H9 (cell line): Measurements from ENCODE around the gene SH3RF3. TPM values are rescaled to one million over a fixed set of nuclear protein-coding genes. Genes with fewer than 3 reads are reported as not detected.

ENCODE experiments used
- DNase-seq: peaks from one replicate; pipeline ENCODE4 v3.0.0-alpha.2; 2017
- H2AFZ ChIP-seq: one replicate; pipeline ENCODE4 v1.6.1; 2013; ENCODE audit warnings: mild to moderate bottlenecking, low read length, control low read depth, moderate library complexity
- H2AK5ac ChIP-seq: 2 replicates; pipeline ENCODE4 v1.6.1; 2013; ENCODE audit warnings: low read length, control low read depth, mixed read lengths; ENCODE audit not compliant: insufficient read length
- H2BK120ac ChIP-seq: one replicate; pipeline ENCODE4 v1.6.1; 2013; ENCODE audit warnings: low read depth, mild to moderate bottlenecking, low read length, control low read depth, inconsistent platforms; ENCODE audit not compliant: poor library complexity, severe bottlenecking
- H2BK12ac ChIP-seq: 2 replicates; pipeline ENCODE4 v1.6.1; 2013; ENCODE audit warnings: low read length, control low read depth, mixed read lengths, low read depth; ENCODE audit not compliant: insufficient read length
- H2BK15ac ChIP-seq: 2 replicates; pipeline ENCODE4 v1.6.1; 2013; ENCODE audit warnings: low read depth, low read length, control low read depth
- H2BK20ac ChIP-seq: one replicate; pipeline ENCODE4 v1.6.1; 2013; ENCODE audit warnings: low read depth, mild to moderate bottlenecking, low read length, control low read depth, inconsistent platforms; ENCODE audit not compliant: poor library complexity, severe bottlenecking
- H2BK5ac ChIP-seq: 2 replicates; pipeline ENCODE4 v1.6.1; 2013; ENCODE audit warnings: low read length, control low read depth, mixed read lengths; ENCODE audit not compliant: insufficient read length
- H3K14ac ChIP-seq: 2 replicates; pipeline ENCODE4 v1.6.1; 2013; ENCODE audit warnings: low read length, control low read depth; ENCODE audit not compliant: insufficient read depth
- H3K18ac ChIP-seq: 2 replicates; pipeline ENCODE4 v1.6.1; 2013; ENCODE audit warnings: low read depth, mild to moderate bottlenecking, mixed read lengths, low read length, control low read depth; ENCODE audit not compliant: insufficient read length
- H3K23ac ChIP-seq: 2 replicates; pipeline ENCODE4 v1.6.1; 2013; ENCODE audit warnings: low read length, control low read depth, mixed read lengths, low read depth; ENCODE audit not compliant: insufficient read length
- H3K23me2 ChIP-seq: 2 replicates; pipeline ENCODE4 v1.6.1; 2013; ENCODE audit warnings: low read depth, mild to moderate bottlenecking, mixed read lengths, low read length, control low read depth; ENCODE audit not compliant: insufficient read length, poor library complexity, severe bottlenecking
- H3K27ac ChIP-seq: 2 replicates; pipeline ENCODE4 v1.5.1; 2013; ENCODE audit warnings: low read length, control low read depth, mixed read lengths, low read depth; ENCODE audit not compliant: insufficient read length
- H3K27me3 ChIP-seq: 2 replicates; pipeline ENCODE4 v1.6.1; 2013; ENCODE audit warnings: low read length, control low read depth, inconsistent platforms; ENCODE audit not compliant: insufficient read depth
- H3K4ac ChIP-seq: 2 replicates; pipeline ENCODE4 v1.6.1; 2013; ENCODE audit warnings: low read depth, mild to moderate bottlenecking, control low read depth, inconsistent platforms, low read length, moderate library complexity
- H3K4me1 ChIP-seq: 2 replicates; pipeline ENCODE4 v1.6.1; 2013; ENCODE audit warnings: low read length, control low read depth, inconsistent platforms; ENCODE audit not compliant: insufficient read depth
- H3K4me2 ChIP-seq: 2 replicates; pipeline ENCODE4 v1.6.1; 2013; ENCODE audit warnings: low read length, control low read depth, mixed read lengths; ENCODE audit not compliant: insufficient read length, insufficient read depth
- H3K56ac ChIP-seq: 2 replicates; pipeline ENCODE4 v1.6.1; 2013; ENCODE audit warnings: low read depth, mild to moderate bottlenecking, mixed read lengths, low read length, control low read depth; ENCODE audit not compliant: insufficient read length
- H3K79me1 ChIP-seq: 2 replicates; pipeline ENCODE4 v1.6.1; 2013; ENCODE audit warnings: low read depth, mild to moderate bottlenecking, moderate library complexity, low read length, control low read depth, inconsistent platforms; ENCODE audit not compliant: insufficient read depth, poor library complexity, severe bottlenecking
- H3K79me2 ChIP-seq: 2 replicates; pipeline ENCODE4 v1.6.1; 2013; ENCODE audit warnings: low read length, control low read depth, inconsistent platforms; ENCODE audit not compliant: insufficient read depth
- H3K9ac ChIP-seq: 2 replicates; pipeline ENCODE4 v1.6.1; 2013; ENCODE audit warnings: low read length, control low read depth, mixed read lengths; ENCODE audit not compliant: insufficient read length; ENCODE audit errors: extremely low read depth
- H3K9me3 ChIP-seq: one replicate; pipeline ENCODE4 v1.6.1; 2013; ENCODE audit warnings: low read depth, low read length, inconsistent platforms; ENCODE audit not compliant: control insufficient read depth
- H3T11ph ChIP-seq: one replicate; pipeline ENCODE4 v1.6.1; 2013; ENCODE audit warnings: mild to moderate bottlenecking, low read length, control low read depth, inconsistent platforms
- H4K20me1 ChIP-seq: one replicate; pipeline ENCODE4 v1.6.1; 2013; ENCODE audit not compliant: control insufficient read depth, insufficient read length, insufficient read depth
- H4K5ac ChIP-seq: 2 replicates; pipeline ENCODE4 v1.6.1; 2013; ENCODE audit warnings: low read depth, mild to moderate bottlenecking, mixed read lengths, low read length, control low read depth; ENCODE audit not compliant: insufficient read length
- H4K8ac ChIP-seq: replicated peaks from 2 replicates; pipeline ENCODE4 v1.6.1; 2013; ENCODE audit warnings: low read length, control low read depth, mixed read lengths, low read depth; ENCODE audit not compliant: insufficient read length
- H4K91ac ChIP-seq: 2 replicates; pipeline ENCODE4 v1.6.1; 2013; ENCODE audit warnings: low read depth, mild to moderate bottlenecking, moderate library complexity, mixed read lengths, low read length, control low read depth; ENCODE audit not compliant: insufficient read length
- H3K27ac Mint-ChIP-seq, 3 experiments: 2 replicates in 2 of 3; 3 replicates in 1 of 3; pipeline ENCODE4 v1.8.0; 2020 to 2021; ENCODE audit warnings: mixed read lengths in 3 of 3, mild to moderate bottlenecking in 1 of 3, moderate library complexity in 1 of 3
- H3K27me3 Mint-ChIP-seq: 2 replicates; pipeline ENCODE4 v1.8.0; 2021; ENCODE audit warnings: low read depth, mild to moderate bottlenecking, moderate library complexity, mixed read lengths
- H3K36me3 Mint-ChIP-seq, 3 experiments: 2 replicates in 2 of 3; 3 replicates in 1 of 3; pipeline ENCODE4 v1.8.0; 2020 to 2021; ENCODE audit warnings: low read depth in 3 of 3, mixed read lengths in 3 of 3; ENCODE audit not compliant: insufficient read depth in 1 of 3
- H3K4me1 Mint-ChIP-seq, 2 experiments: 2 replicates each; pipeline ENCODE4 v1.8.0; 2020; ENCODE audit warnings: mixed read lengths in 2 of 2
- H3K4me3 Mint-ChIP-seq, 2 experiments: 2 replicates in 1 of 2; 3 replicates in 1 of 2; pipeline ENCODE4 v1.8.0; 2020 to 2021; ENCODE audit warnings: mild to moderate bottlenecking in 2 of 2, mixed read lengths in 2 of 2, moderate library complexity in 1 of 2
- H3K9me3 Mint-ChIP-seq, 2 experiments: 2 replicates in 1 of 2; 3 replicates in 1 of 2; pipeline ENCODE4 v1.8.0; 2020; ENCODE audit warnings: mild to moderate bottlenecking in 2 of 2, mixed read lengths in 2 of 2, moderate library complexity in 1 of 2
- CTCF ChIP-seq: fragments of 200-600 bp; sonication (generic); conservative IDR thresholded peaks from 3 replicates; pipeline ENCODE4 v1.8.0; 2021; ENCODE audit warnings: antibody characterized with exemption, mild to moderate bottlenecking
- WGBS: extraction: QIAGEN DNeasy Blood & Tissue Kit; methylation state at CpG from one replicate; pipeline ENCODE4 v1.1.7; 2013; ENCODE audit warnings: missing lambda C conversion rate, low lambda C conversion rate, mixed read lengths; ENCODE audit not compliant: insufficient read length; ENCODE audit errors: extremely low coverage; 5-methylcytosine and 5-hydroxymethylcytosine counted together
- total RNA-seq: library from RNA; stranded (reverse); gene quantifications from 2 replicates; pipeline ENCODE4 v1.2.1, GENCODE V29; 2021

Gene SH3RF3
- total RNA-seq, 1 experiment from 2014 or later: 0.46 TPM

- Histone ChIP-seq H3K27ac (no peak overlapping the region), H2BK120ac (no peak overlapping the region), H3K4me2 (no peak overlapping the region), H3K27me3 (peaks cover 1% of the 10 kb centered on the region; the same call in 1 of the 2 replicates), H4K20me1 (no peaks in the 10 kb centered on the region), H3K79me1 (no peaks in the 10 kb centered on the region), H4K5ac (no peak overlapping the region), H4K91ac (no peak overlapping the region), H2AFZ (no peak overlapping the region), H2BK12ac (no peak overlapping the region), H2BK20ac (no peak overlapping the region), H3K79me2 (no peaks in the 10 kb centered on the region), H3K9me3 (no peaks in the 10 kb centered on the region), H2BK5ac (no peak overlapping the region), H3K23ac (no peak overlapping the region), H3T11ph (no peak overlapping the region), H3K23me2 (no peaks in the 10 kb centered on the region), H2BK15ac (no peak overlapping the region), H4K8ac (no peak overlapping the region), H2AK5ac (no peak overlapping the region), H3K4me1 (no peaks in the 10 kb centered on the region), H3K56ac (no peak overlapping the region), H3K18ac (no peak overlapping the region), H3K14ac (no peak overlapping the region), H3K9ac (no peak overlapping the region), H3K4ac (no peak overlapping the region)
- TF ChIP-seq CTCF: no peak
- no CpG with 5 or more reads among the region's 7 CpGs for WGBS
- H3K4me3 Mint-ChIP-seq: no peak overlapping the region
- peaks cover 40% of the 10 kb centered on the region for H3K27me3 Mint-ChIP-seq
- H3K9me3 Mint-ChIP-seq: no peaks in the 10 kb centered on the region
- H3K27ac Mint-ChIP-seq: no peak overlapping the region
- DNase-seq: no peak
- peaks cover 13 to 17% of the 10 kb centered on the region in 2 experiments for H3K4me1 Mint-ChIP-seq
- no peaks in the 10 kb centered on the region for H3K36me3 Mint-ChIP-seq
Observed at GRCh38 chr2:109136542-109136941, 7.5 kb downstream of the SH3RF3 start.
